GM18858 (cell line): ENCODE data around the gene CBLN2.

Experiments used
- ATAC-seq: cut with Tn5 transposase; IDR thresholded peaks from one replicate; pipeline ENCODE4 v1.9.1; 2021; ENCODE audit not compliant: unreplicated experiment

Gene CBLN2

DNA sequence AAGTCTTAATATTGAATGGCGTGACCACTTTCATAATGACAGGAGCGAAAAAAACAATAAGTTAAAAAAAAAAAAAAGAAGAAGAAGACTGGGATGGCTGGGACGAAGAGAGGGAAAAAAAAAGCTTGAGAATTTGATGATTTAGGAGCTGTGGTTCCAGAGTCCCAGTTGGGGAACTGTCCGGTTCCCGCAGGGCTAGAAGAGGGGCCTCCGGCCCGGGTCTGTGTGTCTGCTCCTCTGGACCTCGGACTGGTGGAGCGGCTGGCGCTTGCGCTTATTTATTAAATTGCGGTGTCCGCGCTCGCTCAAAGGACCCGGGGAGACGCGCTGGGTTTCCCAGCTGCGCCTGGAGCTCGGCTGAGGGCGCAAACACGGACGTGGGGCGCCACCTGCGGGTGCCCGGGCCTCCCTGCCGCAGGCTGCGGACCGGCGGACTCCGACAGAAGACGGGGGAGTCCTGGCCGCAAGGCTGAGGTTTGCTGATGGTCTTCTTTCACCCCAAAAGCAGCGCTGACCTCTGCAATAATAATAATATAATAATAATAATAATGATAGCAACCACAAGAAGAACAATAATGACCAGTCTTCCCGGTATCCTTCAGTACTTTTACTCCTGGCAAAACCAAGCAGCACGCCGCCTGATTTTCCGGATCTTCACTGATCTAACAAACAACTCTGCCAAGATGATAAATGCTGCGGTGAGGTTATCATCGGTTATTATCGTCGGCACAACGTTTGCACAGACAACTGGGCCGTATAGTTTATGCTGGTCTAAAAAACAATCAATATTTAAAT, at the start of gene CBLN2:
CBLN2 (minus strand) TSS at position 251 of the 795 bp plus-strand sequence. CDS start 2,182 bp downstream, outside the sequence.
- ATAC-seq: peak; percentile 83

DNA sequence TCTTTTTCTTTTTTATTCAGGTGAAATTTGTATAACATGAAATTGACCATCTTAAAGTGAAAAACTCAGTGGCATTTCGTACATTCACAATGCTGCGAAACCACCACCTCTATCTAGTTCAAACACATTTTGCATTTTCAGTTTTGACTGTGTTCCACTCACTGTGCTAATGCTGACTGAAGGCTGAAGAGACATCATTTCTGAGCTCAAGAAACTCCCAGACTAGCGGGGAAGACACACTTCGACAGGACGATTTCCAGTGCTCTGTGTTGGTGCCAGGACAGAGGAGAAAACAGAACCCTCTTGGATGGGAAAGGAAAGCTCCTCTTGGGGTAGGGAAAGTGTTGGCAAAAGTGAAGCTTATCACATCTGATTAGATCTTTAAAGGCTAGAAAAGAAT, 44.2 kb upstream of the CBLN2 start:
- no peak for ATAC-seq

DNA sequence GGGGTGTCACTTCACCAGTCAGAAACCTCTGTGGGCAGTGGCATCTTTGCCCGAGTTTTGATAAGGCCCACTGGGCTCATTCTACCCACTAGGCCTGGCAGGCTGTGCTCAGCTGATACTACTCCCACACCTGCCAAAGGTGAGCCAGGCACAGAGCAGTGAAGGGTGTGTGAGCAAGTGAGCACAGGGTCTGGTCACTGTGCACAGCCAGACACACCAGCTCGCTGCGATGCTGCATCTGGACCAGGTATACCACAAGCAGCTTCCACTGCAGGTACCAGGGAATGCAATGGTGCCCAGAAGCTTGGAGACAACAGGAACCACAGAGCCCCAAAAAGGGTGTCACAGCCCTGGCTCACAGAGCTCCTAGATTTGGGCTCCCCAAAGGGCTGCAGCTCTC, 40.6 kb upstream of the CBLN2 start:
- ATAC-seq: no peak

DNA sequence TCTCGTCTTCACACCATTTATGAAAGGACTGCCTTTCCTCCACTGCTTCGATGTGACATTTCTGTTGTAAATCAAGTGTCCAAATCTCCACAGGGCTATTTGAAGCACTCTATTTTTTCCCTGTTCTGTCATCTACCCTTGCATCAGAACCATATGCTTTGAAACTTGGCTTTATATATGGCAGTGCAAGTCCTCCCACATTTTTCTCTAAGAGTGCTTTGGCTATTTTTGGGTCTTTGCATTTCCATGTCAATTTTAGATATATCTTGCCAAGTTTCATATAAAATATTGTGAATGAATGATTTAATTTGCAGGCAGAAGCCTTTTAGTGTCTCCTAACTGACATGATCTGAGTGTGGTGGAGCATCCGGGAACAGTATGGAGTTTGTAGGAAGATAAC, 37.8 kb upstream of the CBLN2 start:
- ATAC-seq: no peak

DNA sequence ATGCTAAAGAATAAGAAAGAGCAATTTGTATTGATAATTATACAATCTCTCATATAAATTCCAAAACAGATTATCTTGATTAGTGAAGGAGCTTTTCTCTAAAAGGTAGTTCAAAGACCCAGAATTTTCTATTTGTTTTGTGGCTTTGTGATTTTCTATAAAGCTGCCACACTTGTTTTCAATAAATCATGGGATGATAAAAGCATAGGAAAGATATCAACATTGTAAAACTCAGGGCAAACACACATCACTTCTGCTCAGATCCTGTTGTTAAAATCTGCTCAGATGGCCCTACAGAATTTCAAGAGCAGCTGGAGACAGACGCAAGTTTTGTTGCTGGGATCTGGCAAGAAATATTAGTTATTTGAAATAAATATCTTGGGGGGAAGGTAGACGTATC, 28.8 kb upstream of the CBLN2 start:
- ATAC-seq: no peak

DNA sequence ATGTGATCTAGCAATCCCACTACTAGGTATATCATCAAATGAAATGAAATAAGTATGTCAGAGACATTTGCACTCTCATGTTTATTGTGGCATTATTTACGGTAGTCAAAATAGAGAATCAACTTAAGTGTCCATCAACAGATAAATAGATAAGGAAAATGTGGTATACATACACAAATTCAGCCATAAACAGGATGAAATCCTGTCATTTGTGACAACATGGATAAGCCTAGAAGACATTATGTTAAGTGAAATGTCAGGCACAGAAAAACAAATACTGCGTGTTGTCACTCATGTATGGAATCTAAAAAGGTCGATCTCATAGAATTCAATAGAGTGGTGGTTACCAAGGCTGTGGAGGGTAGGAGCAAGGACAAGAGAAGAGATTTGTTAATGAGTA, 22.1 kb upstream of the CBLN2 start:
- no peak for ATAC-seq

DNA sequence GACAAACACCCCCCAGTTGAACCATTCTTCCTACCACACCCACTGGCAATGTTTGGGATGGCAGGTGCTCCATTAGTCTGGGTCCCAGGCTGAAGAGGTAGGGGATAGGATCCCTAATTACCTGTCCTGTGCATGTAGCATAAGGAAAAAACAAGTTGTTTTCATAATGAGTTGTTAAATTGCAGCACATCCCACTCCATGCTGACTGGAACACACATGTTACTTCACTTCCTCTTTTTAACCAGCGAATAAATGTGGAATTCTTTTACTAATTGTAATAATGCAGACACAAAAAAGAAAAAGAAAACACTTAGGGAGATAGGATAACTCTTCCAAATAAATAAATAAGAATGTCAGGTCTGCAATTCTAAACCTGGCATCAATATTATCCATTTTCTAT, 11.8 kb upstream of the CBLN2 start:
- ATAC-seq: no peak

DNA sequence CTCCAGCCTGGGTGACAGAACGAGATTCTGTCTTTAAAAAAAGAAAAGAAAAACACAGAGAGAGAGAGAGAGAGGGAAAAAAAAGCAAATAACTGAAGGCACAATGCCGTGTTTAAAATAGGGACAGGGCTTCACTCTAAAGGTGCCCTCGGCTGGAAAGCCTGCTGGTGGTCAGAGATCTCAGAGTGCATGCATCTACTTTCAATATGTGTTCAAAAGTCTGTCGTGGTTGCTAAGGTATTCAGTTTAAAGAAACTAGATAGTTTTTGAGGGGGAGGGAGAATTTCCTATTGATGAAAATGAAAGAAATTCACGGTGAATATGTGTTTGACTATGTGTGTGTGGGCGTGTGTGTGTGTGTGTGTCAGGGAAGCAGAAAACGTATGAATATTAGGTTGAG, 11.0 kb upstream of the CBLN2 start:
- no peak for ATAC-seq

DNA sequence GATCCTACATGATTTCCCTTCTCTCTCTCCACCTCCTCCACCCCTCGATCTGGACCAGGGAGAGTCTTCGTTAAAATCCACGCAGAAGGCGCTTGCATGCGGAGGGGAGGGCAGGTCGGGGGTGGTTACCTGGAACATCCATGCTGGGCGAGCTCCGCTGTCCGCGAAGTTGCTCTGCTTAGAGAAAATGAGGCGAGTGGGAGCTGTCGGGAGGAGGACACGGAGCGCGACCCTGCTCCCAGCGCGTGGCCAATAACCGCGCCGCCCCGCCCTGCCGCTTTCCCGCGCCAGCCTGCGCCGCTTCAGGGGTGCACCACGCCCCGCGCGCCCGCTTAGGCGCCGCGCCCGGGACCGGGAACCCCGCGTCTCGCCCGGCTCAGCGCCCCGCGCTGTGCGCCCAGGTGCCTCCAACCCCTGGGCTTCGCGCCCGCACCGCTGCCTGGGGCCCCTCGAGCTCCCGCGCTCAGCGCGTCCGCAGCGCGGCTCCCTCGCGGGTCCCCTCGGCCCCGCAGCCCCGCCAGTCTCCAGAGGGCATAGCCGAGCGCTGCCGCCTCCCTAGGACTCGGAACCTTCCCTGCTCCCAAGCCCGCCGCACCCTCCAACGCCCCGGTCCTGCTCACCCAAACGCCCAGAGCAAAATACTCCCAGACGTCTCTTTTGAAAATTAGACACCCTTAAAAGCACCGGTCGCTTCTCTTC, 636 bp downstream of the CBLN2 start:
- ATAC-seq: no peak

DNA sequence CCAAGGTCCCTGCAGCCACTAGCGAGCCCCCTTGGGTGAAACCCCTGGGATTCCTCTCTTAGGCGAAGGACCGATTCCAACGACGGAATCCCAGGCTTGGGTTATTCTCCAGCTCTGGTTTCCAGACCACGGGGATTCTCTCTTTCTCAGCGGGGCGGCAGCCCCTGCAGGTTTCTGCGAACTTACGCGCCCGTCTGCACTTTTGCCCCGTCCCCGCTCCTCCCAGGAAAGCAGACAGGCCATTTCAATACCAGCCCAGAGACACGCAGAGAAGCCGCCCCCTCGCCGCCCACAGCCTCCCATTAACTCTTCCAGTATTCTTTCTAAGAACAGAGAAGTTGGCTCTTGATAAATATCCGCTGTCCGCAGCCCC, 1.2 kb downstream of the CBLN2 start:
- ATAC-seq: no peak

DNA sequence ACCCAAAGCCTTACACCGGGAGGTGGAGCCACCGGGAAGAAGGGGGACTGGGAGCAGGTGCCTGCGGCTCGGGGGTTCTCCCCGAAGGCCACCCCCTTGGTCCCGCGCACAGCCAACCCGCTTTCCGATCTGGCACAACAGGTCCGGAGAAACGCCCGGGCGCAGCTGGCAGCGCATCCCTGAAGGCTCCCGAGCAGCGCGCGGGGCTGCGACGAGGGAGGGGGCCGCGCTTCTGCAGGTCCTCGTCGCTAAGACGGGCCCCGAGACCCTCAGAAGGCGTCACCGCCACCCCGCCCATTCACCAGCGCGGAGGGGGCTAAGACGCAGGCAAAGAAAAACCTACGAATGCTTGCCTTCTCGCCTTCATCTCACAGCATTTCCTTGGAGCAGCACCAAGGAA, 1.8 kb downstream of the CBLN2 start:
- ATAC-seq: no peak

DNA sequence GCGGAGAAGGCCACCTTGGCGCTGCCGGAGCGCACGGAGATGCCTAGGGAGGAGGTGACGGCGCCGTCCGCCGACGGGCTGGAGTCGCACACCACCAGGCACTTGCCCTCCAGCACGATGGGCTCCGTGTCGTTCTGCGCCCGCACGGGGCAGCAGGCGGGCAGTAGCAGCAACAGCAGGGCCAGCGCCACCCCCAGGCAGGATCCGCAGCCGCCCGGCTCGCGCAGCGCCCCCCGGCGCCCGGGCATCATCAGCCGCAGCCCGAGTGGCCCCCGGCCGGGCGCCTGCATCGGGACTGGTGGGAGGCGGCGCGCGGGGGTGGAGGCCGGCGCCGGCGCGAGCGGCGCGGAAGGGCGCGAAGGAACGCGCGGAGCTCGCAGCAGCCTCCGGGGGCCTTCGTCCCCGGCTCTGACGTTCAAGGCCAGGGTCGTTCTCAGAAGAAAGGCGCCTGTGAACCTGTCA, 2.2 kb downstream of the CBLN2 start:
- ATAC-seq: no peak

DNA sequence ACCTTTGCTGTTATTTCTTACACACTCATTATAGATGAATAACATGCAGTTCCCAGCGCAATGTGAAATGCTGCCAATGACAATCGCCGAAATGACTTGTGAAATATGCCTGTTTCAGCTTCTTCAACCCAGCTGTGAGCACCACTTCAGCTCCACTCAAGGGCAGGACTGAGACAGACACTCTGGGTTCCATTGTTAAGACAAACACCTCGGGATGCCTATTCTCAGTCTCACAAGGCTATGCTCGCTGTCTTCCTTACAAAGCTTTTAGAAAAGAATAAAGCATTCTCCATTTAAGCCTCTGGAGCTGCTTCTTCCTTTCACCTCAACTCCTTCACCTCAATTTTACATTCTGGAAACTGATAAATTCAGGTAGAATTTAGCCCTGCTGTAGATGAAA, 4.2 kb downstream of the CBLN2 start:
- no peak for ATAC-seq

DNA sequence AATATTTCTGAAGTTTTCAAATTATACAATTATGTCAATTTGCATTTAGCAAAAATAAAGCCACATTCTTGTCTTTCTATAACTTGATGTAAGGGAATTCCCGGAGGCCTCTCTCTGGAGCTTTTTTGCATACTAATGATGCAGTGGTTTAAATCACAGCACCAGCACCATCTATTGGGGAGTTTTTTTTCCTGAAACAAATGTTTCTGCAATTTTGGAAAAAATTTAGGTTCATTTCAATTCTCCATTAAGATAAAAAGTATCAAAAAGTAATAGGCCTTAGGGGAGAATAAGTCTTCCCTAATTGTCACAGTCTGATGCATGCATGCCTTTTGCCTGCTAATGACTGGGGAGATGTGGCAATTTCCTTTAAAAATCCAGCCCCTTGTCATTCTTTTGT, 13.5 kb downstream of the CBLN2 start:
- ATAC-seq: no peak

DNA sequence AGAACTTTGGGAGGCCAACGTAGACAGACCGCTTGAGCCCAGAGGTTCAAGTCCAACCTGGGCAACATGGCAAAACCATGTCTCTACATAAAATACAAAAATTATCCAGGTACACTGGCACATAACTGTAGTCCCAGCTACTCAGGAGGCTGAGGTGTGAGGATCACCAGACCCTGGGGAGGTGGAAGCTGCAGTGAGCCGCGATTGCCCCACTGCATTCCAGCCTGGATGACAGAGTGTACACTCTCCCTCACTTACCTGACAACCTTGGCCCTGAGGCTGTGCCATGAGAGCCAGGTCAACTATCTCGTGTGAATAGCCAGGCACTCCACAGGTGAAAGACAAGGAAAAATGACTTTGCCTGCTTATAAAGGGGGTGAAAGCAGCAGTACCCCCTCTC, 39.3 kb downstream of the CBLN2 start:
- ATAC-seq: no peak

DNA sequence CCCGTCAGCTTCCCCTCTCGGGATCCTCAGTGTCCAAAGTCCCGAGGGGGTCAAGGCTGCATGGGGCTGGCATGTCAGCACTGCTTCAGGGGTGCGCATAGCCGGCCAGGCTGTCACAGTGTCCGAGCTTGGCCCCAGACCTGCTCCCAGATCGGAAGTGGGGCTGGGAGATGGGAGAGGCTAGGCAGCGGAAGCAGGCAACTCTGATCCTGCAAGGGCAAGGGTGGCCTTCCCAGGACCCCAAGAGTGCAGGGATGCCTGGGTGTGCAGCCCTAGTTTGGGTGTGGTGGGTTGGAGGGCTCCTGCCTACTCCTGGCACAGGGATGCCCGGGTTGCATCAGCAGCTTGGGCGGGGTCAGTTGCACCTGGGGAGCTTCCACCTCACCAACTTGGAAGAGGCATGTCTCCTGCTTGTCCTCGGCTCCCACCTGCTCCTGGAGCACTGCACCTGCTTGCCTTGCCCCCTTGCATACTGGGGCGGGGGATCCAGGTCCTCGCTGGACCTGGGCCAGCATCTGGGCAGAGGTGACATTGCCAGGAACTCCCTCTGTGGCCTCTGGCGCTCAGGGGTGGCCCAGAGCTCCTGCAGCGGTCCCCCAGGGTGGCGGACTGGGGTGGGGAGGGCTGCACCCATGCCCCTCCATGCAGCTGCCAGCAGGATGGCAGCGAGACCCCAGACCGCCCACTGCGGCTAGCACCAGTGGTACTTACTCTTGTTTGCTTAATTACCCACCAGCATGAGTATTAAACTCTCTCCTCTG, 41.3 kb downstream of the CBLN2 start:
- no peak for ATAC-seq

DNA sequence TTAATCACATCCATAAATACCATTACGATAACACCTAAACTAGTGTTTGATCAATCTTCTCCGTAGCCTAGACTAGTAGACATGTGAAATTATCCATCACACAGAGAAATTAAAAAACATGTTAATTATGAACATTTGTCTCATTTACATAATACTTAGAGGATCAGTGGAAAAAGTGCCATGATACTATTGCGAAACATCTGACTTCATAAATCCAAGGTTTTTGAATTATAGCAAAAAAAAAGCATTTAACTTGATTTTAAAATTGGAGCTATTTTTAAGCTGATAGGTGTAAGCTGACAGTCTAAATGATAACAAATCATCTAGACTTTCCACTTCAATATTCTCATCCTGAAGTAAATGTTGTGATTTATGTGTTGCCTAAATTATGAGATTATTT, 51.6 kb downstream of the CBLN2 start:
- ATAC-seq: no peak
